Endothelial cell (in vitro differentiated cells): ENCODE results near the gene RET. TPM values are rescaled to one million over a fixed set of nuclear protein-coding genes. Genes with fewer than 3 reads are reported as not detected.

Experiments used
- DNase-seq: peaks from one replicate; pipeline ENCODE4 v3.0.0; 2021; ENCODE audit warnings: low spot score
- H3K27ac Mint-ChIP-seq: one replicate; pipeline ENCODE4 v1.8.0; 2021; ENCODE audit warnings: mixed read lengths, inconsistent platforms; ENCODE audit not compliant: unreplicated experiment
- H3K27me3 Mint-ChIP-seq: one replicate; pipeline ENCODE4 v1.8.0; 2021; ENCODE audit warnings: mild to moderate bottlenecking, moderate library complexity, mixed read lengths, inconsistent platforms; ENCODE audit not compliant: unreplicated experiment
- H3K36me3 Mint-ChIP-seq: one replicate; pipeline ENCODE4 v1.8.0; 2021; ENCODE audit warnings: mild to moderate bottlenecking, low read depth, mixed read lengths, inconsistent platforms; ENCODE audit not compliant: unreplicated experiment
- H3K4me1 Mint-ChIP-seq: one replicate; pipeline ENCODE4 v1.8.0; 2021; ENCODE audit warnings: mild to moderate bottlenecking, mixed read lengths, inconsistent platforms; ENCODE audit not compliant: unreplicated experiment
- H3K4me3 Mint-ChIP-seq: one replicate; pipeline ENCODE4 v1.8.0; 2021; ENCODE audit warnings: mild to moderate bottlenecking, mixed read lengths, inconsistent platforms; ENCODE audit not compliant: unreplicated experiment
- H3K9me3 Mint-ChIP-seq: one replicate; pipeline ENCODE4 v1.8.0; 2021; ENCODE audit warnings: mixed read lengths, inconsistent platforms; ENCODE audit not compliant: unreplicated experiment
- CTCF ChIP-seq: fragments of 200-600 bp; sonication (generic); IDR thresholded peaks from one replicate; pipeline ENCODE4 v1.5.0; 2021; ENCODE audit warnings: antibody characterized with exemption; ENCODE audit not compliant: unreplicated experiment
- total RNA-seq: library from RNA; stranded (reverse); fragmentation: NEBNext Ultra II Directional; extraction: Animal tissue kit (Norgen Biotek cat#: 25700); gene quantifications from one replicate; pipeline ENCODE4 v1.2.1, GENCODE V29; 2021; ENCODE audit not compliant: unreplicated experiment

The RET gene
- total RNA-seq, 1 donor from 2014 or later = 0.28 TPM

DNA sequence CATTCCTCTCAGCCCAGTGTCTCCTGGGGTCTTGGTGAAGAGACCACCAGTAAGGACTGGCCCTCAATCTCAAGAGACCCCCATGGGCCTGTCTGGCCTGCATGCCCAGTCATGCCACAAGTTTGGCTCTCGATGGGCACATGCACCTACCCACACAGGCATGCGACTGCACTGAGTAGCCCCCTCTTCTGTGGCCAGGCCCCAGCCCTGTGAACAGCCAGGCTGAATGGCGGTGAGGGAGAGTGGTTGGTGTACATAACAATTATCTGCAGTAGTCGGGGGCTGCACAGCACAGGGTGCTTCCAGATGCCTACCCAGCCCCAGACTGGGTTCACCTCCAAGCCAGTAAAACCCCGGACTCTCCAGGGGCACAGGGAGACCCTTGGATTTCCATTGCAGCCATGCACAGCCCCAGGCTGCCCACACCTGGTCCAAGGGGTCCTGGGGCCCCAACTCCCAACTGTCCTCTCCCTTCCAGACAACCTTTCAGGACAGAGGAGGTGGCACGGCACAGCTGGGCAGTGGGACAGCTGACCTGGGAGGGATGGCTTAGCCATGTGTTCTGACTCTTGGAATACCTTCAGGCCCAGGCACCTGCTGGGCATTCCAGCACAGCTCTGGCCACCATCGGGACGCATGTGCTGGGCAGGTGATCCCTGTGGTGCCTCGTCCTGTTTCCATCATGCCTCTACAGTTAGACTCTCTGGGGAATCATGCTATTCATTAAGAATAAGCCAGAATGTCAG, 40.3 kb downstream of the RET start:
- Mint-ChIP-seq H3K27me3 (peaks cover 13% of the 10 kb centered on the region), H3K4me1 (no peaks in the 10 kb centered on the region), H3K36me3 (no peaks in the 10 kb centered on the region), H3K4me3 (no peak overlapping the region), H3K27ac (no peak overlapping the region), H3K9me3 (no peaks in the 10 kb centered on the region)
- DNase-seq = no peak
- TF ChIP-seq CTCF = no peak

GRCh38 chr10:43117777-43118583, 41.1 kb downstream of the RET start:
- Mint-ChIP-seq H3K4me1 (no peaks in the 10 kb centered on the region), H3K4me3 (no peak overlapping the region), H3K9me3 (no peaks in the 10 kb centered on the region), H3K27ac (no peak overlapping the region), H3K36me3 (no peaks in the 10 kb centered on the region), H3K27me3 (peaks cover 13% of the 10 kb centered on the region)
- DNase-seq = no peak
- no peak for TF ChIP-seq CTCF

DNA sequence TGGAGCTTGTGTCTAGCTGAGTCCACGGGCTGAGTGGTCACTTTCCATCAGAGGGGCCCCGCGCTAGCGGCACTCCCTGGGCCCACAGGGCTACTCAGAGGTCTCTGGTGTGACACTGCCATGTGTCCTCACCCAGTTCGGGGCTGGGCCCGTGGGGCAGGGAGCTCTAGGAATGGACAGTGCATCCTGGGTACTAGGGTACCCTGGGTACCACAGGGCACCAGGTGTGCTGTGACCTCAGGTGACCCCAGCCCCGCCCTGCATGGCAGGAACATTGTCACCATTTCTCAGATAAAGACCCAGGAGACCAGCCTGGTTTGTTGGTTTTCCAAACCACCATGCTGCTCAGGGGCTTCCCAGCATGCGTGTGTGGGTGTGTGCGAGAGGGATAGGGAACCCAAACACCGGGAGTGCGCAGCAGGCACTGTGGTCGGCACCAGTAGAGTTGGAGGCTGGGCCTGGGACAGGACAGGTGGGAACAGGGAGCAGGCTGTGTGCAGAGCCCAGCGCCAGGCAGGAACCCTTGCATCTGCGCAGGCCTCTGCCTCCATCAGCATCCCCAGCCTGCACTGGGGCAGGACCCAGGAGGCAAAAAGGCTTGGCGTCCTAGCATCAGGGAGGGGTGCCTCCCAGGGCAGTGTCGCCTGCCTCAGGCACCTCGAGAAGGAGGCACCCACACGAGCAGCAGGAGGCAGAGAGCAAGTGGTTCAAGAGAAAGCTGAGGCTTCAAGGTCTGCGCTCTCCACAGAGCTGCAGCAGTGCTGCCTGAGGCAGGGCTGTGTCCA, 42.0 kb downstream of the RET start:
- TF ChIP-seq CTCF = no peak
- Mint-ChIP-seq H3K27me3 (peaks cover 13% of the 10 kb centered on the region), H3K9me3 (no peaks in the 10 kb centered on the region), H3K4me1 (no peaks in the 10 kb centered on the region), H3K4me3 (no peak overlapping the region), H3K27ac (no peak overlapping the region), H3K36me3 (no peaks in the 10 kb centered on the region)
- DNase-seq = no peak

DNA sequence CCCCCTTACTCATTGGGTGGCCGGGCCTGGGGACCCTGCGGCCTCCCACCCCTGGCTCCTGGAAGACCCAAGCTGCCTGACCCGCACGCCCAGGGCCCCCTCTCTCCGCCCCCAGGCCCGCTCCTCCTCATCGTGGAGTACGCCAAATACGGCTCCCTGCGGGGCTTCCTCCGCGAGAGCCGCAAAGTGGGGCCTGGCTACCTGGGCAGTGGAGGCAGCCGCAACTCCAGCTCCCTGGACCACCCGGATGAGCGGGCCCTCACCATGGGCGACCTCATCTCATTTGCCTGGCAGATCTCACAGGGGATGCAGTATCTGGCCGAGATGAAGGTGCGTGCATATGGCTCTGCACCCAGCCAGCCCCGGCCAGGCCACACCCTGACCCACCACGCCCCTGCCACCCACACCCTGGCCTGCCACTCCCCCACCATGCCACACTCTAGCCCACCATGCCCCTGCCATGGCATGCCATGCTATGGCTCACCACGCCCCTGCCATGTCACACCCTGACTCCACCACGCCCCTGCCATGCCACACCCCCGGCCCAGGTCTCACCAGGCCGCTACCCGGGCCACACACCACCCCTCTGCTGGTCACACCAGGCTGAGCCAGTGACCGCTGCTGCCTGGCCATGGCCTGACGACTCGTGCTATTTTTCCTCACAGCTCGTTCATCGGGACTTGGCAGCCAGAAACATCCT, 42.7 kb downstream of the RET start:
- H3K27me3 Mint-ChIP-seq = peaks cover 13% of the 10 kb centered on the region
- H3K4me3 Mint-ChIP-seq = no peak overlapping the region
- no peak overlapping the region for H3K27ac Mint-ChIP-seq

More for the DNA sequence above, 42.7 kb downstream of the RET start:
- Mint-ChIP-seq H3K9me3 (no peaks in the 10 kb centered on the region), H3K4me1 (no peaks in the 10 kb centered on the region), H3K36me3 (no peaks in the 10 kb centered on the region)
- no peak for TF ChIP-seq CTCF
- DNase-seq = no peak
